WTC11 (cell line): ENCODE measurements around the gene STK32C.

Experiments used
- ATF3 ChIP-seq: sonication (generic); formaldehyde crosslinking; conservative IDR thresholded peaks from 2 replicates; pipeline ENCODE4 v1.8.1; 2022; ENCODE audit warnings: mild to moderate bottlenecking, missing genetic modification reagents
- CTCF ChIP-seq: fragments of 200-600 bp; IDR thresholded peaks from 2 replicates; pipeline ENCODE4 v1.8.0; 2022; ENCODE audit warnings: antibody characterized with exemption
- FOXJ3 ChIP-seq: sonication (generic); formaldehyde crosslinking; IDR thresholded peaks from 2 replicates; pipeline ENCODE4 v1.9.0; 2021; ENCODE audit warnings: missing genetic modification reagents, mild to moderate bottlenecking, borderline replicate concordance
- MAX ChIP-seq: sonication (generic); formaldehyde crosslinking; IDR thresholded peaks from 2 replicates; pipeline ENCODE4 v1.8.0; 2022; ENCODE audit warnings: mild to moderate bottlenecking, missing genetic modification reagents
- ZNF232 ChIP-seq: sonication (generic); formaldehyde crosslinking; IDR thresholded peaks from 2 replicates; pipeline ENCODE4 v1.8.0; 2022; ENCODE audit warnings: mild to moderate bottlenecking, missing genetic modification reagents
- ZNF281 ChIP-seq: sonication (generic); formaldehyde crosslinking; IDR thresholded peaks from 2 replicates; pipeline ENCODE4 v1.8.0; 2023; ENCODE audit warnings: mild to moderate bottlenecking, missing genetic modification reagents

- TF ChIP-seq ZNF281 (CRISPR knock-in tag) (no peak), CTCF (no peak), FOXJ3 (CRISPR knock-in tag) (no peak), MAX (CRISPR knock-in tag) (no peak), ZNF232 (CRISPR knock-in tag) (no peak), ATF3 (CRISPR knock-in tag) (no peak)
Observed at GRCh38 chr10:132175408-132175807, 132.3 kb downstream of the STK32C start.
